ENCODE data around the gene SAE1.

The SAE1 gene

DNA sequence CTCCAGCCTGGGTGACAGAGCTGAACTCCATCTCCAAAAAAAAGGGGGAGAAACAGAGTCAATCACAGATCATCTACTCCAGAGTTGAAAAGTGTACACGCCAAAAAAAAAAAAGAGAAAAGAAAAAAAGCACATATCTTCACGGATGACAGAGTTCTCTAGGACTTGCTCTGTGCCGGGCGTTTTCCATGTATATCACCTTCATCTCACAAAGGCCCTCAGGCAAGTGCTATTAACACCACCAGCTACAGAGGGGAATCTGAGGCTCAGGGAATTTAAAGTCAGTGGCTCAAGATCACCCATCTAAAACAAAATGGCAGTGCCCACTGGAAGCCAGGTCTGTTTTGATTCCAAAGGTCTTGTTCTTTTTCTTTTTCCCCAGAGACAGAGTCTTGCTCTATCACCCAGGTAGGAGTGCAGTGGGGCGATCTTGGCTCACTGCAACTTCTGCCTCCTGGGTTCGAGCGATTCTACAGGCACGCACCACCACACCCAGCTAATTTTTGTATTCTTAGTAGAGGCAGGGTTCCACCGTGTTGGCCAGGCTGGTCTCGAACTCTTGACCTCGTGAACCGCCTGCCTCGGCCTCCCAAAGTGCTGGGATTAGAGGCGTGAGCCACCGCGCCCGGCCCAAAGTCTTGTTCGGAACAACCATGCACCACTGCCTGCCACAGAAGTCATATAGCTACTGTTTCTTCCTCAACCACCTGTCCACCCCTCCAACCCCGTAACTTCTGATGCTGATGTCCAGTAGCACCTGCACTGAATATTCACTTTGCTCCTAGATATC is 42.2 kb downstream of the SAE1 start:
- no peak for DNase-seq

DNA sequence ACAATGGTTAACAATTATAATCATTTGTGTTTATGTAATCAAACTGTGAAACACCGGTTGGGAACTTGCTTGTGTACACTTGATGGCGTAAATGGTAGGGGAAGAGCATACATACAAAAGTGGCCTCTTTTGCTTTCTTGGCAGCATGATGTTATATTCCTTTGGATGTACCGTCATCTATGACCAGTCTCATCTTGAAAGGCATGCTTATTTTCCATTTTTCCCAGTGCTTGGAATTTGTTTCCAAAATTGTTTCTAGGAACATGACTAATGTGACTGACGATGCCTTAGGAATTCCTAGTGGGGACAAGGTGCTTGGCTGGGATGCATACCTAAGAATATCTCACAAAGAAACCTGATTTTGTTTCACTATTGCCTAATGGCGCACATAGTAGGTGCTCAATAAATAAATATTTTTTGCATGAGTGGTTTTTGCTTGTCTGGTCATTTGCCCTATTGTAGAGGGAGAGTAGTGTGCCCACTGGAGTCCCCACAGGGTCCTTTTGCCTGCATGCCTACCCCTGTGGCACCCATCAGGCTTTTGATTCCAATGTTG is 45.5 kb downstream of the SAE1 start:
- no peak for DNase-seq

DNA sequence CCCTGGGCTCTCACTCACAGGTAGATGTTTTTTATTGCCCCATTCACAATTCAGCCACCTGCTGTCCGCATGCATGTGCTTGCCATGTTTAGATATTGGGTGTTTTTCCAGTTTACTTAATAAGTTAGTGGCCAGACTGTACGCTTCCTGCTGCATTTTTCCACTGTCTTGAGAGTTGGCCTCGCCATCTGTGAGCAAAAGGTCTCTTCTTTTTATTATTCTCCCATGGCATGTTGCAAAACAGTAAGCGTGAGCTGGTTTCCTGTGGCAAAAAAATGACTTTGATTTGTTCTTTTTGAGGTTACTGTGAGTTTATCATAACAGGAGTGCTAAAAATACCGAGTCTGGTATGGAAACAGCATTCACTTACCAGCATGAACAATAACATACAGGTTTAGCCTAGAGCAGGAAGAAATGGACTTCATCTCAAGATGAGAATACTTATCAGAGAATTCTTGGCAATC is 46.0 kb downstream of the SAE1 start:
- peak; percentile 36 for DNase-seq

DNA sequence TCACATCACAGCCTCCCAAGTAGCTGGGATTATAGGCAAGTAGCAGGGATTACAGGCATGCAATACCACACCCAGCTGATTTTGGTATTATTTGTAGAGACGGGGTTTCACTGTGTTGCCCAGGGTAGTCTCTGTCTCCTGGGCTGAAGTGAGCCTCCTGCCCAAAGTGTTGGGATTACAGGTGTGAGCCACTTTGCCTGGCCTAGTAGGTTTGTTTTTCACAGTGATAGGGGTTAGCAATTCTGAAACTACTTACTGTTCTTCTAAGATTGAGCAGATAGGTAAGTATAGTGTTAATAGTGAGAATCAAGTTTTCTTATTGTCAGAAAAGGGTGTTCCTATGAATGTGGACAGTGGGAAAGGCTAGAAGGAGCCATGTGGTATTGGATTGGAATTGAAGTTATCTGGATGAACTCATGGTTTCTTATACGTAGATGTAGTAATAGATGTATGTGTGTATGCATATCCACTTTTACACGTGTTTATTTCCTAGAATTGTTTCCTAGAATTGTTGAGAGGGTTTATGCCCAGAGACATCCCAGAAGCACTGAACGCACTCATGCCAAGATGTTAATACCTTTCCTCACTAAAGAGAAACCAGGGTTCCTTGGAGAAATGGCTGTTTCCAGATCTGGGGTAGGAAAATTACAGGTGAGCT is 49.1 kb downstream of the SAE1 start:
- DNase-seq: no peak

DNA sequence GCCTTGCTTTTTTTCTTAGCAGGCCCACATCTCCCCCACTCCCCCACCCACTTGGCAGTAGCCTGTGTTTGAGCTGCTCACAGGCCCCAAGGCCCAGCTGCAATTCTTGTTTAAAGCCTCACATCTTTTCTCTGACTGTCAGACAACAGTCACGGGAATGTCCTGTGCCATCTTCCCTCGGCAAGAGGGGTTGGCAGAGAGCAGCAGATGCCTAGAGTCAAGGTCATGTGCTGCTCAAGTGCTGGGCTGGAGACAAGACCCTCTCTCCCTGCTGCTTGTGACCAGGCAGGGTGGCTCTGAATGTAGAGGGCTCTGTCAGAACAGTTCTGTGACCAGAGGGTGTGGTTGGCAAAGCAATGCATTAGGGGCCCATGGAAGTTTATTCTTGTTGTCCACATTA is 53.0 kb downstream of the SAE1 start:
- DNase-seq: no peak

DNA sequence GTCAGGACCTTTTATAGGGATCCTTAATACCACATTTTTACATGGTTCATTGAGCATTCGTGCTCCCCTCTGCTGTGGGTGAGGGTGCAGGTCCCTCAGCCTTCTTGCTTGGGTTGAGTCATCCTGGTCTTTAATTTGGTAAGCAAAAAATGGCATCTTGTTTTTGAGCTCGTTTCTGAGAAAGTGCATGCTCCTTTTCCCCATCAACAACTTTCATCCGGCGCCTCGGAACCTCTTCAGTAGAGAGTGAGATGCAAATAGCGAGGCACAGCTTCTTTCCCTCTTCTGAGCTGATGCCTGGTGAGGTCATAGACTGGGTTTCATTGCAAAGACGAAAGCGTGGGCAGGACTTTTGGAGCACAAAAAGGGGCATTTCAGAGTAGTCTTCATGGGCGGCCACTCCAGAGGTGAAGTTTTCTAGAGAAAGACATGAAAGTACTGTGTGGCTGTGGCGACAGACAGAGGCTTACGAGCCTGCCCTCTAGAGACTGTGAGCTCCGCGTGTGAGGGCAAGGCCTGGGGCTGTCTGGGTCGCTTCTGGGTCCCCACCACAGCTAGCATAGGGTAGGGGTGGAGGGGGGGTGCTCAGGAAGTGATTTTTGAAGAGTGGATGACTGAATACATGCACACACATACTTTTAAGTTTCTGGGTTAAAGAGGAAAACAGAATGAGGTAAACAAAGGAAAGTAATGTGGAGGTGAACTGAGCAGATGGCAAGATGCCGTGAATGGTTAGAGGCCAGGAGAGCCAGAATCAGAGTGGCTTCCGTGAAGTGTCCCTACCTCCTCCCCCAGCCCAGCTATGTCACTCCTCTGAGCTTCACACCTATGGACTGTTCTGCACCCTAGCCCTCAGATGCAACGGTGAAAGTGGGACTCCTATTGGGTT is 56.1 kb downstream of the SAE1 start:
- no peak for DNase-seq

DNA sequence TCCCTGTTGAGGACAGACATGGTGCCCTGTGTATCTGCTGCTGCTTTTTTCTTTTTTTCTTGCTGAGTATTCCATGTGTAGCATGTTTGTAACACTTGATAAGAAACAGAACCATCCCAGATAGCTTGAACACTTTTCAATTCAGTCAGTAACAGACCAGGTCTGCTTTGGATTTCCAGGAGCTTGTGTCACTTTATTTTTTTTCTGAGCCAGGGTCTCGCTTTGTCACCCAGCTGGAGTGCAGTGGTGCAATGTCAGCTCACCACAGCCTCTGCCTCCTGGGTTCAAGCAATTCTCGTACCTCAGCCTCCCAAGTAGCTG is 56.7 kb downstream of the SAE1 start:
- no peak for DNase-seq

DNA sequence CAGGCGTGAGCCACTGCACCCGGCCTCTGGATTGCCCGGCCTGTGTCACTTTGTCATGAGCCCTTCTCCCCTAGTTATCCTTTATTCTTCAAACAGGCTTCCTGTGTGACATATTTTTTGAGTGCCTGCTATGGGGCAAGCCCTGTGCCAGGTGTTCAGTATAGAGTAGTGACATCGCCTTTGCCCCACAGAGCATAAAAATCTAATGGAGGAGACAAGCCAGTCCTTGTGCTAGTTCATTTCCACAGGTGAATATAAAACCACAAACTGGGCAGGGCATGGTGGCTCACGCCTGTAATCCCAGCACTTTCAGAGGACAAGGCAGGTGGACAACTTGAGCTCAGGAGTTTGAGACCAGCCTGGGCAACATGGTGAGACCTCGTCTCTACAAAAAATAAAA is 57.2 kb downstream of the SAE1 start:
- no peak for DNase-seq

DNA sequence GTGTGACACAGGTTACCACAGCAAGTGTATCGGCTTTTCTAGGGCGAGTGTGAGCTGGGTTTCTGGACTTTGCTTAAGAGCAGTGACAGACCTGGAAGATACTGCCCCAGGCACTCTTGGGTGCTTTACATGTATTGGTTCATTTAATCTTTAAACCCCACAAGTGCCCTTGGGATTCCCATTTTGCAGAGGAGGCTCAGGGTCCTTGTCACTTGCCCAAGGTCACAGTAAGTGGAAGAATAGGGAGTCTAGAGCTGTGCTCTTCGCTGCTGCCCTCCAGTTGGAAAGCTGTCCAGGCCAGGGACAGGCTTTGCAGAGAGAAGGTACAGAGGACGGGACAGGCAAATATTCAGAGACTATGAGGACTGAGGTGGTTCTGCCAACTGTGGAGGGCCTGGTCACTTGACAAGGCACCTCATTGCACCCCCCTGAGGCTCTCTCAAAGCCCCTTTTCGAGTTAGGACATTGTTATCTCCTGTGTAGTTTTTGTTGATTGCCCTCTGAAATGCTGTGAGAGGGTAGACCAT is 57.9 kb downstream of the SAE1 start:
- no peak for DNase-seq

DNA sequence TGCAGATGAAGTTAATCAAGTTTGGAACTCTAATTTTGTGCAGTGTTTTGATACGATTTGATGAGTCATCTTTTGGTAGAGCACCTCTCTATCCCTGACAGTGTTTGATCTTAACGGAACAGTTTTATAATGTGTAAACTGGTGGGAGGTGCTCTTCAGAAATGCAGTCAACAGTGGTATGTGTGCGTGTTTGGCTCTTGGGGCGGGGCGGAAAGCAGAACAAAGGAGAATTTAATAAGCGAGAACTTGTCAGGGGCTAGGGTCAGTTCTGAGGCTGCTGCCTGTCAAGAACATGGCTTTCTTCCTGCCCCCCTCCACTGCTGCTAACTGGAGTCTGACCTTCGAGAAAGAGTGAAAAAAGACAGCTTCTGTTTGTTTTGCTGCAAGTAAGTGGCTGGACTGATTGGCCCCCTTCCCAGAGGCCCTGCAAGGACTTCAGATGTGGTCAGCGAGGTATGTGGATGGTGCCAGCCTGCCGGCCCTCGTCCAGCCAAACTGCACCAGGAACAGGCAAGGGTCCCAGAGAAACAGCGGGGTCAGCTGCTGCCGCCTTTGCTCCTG is 59.6 kb downstream of the SAE1 start:
- DNase-seq: no peak

DNA sequence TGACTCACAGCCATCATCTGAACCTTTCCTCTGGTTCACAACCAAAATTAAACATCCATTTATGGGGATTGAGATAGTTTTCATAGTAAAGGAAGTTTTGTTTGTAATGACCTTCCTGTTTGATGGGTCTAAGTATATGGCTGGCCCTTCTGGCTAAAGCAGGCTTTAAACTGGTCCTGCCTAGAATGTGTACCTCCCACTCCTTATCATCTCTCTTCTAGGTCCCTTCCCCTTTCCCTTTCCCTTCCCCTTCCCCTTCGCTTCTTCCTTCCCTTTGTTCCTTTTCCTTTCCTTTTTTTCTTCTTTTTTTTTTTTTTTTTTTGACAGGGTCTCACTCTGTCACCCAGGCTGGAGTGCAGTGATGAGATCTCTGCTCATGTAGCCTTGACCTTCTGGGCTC is 64.8 kb downstream of the SAE1 start:
- DNase-seq: no peak

DNA sequence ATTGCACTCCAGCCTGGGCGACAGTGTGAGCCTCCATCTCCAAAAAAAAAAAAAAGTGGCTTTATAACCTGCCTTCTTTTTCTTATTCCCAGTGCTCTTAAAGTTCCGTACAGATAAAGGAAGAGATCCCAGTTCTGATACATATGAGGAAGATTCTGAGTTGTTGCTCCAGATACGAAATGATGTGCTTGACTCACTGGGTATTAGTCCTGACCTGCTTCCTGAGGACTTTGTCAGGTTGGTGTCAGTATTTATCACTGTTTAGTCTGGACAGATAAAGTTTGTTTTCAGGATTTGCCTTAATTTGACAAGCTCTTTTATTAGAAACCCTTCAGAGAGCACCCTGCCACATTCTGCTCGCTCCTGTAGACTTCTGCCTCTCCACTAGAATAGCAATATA is 66.5 kb downstream of the SAE1 start:
- DNase-seq: no peak

DNA sequence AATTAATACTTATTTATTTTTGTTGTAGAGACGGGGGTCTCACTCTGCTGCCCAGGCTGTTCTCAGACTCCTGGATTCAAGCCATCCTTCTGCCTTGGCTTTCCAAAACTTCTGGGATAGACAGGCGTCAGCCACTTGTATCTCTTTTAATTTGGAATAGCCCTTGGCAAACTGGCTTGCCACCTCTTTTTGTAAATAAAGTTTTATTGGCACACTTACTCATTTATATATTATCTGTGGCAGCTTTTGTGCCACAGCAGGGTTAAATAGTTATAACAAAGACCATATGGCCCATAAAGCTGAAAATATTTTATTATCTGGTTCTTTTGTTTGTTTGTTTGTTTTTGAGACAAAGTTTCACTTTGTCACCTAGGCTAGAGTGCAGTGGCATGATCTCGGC is 69.9 kb downstream of the SAE1 start:
- DNase-seq: no peak

DNA sequence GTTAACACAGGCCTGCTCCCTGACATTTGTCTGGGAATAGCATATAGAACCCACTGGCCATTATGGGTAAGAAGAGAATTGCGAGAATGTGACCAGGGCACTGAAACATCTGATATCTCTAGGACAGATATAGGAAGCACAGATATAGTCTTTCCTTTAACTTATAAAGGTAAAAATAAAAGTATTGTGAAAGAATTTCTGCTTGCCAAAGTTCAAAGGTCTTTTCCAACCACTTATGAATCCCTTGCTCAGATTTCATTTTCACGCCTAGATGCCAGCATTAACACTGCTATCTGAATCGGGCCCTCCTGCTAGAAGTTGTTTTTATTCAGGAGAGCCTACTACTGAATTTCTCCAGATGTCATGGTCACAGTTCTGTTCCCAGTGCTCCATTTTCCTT is 72.6 kb downstream of the SAE1 start:
- DNase-seq: no peak

DNA sequence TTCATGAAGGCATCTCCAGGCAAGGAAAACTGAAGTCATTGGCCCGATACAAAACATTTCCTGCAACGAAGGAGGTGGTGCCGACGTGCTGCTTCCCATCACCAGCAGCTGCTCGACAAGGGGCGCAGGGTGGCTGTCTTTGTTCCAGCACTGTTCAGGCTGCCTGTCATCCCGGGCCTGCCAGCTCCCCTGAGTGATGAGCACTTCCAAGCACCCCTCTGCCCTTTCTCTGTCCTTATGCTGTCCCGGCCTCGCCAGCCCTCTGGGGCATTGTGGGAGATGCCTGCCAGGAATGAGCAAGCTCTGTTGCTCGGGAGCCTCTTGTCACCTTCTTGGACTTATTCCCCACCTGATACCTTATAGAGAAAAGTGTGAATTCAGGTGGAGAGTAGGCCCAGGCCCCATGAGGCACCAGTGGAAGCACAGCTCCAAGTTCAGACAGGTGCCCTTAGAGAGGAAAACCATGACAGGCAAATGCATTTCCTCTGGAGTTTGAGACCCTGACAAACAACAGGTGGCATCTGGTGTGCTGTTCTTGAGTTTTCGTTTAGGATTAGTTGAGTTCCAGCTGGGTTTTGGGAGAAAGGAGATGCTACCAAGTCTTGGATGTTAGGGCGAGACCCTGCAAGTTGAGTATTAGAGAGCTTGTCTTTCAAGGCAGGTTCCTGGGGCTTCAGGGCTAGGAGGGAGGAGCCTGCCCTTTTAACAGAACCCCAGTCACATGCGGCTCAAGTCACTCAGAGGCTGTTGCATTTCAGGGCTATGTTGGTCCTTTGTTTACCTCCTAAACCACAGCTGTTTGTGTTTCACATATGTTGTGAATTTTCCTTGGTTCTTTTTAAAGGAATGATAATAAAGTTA is 78.9 kb downstream of the SAE1 start:
- DNase-seq: no peak

DNA sequence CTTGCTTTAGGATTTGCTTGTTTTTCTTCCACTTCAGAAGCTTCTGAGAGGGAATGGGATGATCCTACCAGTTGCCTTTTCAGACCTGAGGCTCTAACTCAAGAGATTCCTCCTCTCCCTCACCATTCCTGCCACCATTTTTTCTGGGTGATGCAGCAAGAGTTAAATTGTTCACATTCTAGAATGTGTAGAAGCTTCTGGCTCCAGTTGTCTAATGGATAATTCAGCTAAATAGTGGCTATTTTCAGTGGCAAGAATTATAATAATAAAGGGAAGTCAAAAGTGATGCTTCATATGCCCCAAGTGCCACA is 79.5 kb downstream of the SAE1 start:
- DNase-seq: no peak

DNA sequence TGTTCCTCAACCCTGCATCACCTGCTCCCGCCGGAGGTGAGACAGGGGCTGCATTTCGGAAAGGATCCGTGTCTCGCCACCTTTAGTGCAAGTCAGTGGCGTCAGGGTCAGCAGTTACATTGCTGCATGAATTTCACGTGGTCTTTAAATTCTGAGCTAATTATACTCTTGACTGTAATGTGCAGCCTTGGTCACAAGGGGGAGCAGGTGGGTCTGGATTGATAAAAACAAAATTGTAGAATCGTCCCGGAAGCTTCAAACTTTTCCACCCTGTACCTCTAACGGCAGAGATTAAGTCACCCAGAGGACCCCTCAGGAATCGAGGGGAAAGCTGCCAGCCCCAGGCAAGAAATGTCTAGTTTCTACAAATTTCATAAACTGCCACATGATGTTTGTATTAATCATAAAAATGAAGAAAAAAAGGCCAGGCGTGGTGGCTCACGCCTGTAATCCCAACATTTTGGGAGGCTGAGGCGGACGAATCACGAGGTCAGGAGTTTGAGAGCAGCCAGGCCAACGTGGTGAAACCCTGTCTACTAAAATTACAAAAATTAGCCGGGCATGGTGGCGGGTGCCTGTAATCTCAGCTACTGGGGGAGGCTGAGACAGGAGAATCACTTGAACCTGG is 80.2 kb downstream of the SAE1 start:
- DNase-seq: peak; percentile 63

DNA sequence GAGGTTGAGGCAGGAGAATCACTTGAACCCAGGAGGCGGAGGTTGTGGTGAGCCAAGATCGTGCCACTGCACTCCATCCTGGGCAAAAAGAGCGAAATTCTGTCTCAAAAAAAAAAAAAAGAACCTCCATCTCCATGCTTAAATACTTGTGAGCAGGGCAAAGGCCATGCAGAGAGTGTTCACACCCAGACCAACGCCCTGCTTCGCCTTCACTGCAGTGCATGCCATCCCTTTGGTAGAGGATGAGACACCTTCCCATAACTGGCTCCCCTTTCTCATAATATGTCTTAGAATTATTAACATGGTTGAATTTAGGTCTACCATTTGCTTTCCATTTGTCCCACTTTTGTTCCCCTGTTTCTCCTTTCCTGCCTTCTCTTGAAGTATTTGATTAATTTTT is 84.9 kb downstream of the SAE1 start:
- no peak for DNase-seq

DNA sequence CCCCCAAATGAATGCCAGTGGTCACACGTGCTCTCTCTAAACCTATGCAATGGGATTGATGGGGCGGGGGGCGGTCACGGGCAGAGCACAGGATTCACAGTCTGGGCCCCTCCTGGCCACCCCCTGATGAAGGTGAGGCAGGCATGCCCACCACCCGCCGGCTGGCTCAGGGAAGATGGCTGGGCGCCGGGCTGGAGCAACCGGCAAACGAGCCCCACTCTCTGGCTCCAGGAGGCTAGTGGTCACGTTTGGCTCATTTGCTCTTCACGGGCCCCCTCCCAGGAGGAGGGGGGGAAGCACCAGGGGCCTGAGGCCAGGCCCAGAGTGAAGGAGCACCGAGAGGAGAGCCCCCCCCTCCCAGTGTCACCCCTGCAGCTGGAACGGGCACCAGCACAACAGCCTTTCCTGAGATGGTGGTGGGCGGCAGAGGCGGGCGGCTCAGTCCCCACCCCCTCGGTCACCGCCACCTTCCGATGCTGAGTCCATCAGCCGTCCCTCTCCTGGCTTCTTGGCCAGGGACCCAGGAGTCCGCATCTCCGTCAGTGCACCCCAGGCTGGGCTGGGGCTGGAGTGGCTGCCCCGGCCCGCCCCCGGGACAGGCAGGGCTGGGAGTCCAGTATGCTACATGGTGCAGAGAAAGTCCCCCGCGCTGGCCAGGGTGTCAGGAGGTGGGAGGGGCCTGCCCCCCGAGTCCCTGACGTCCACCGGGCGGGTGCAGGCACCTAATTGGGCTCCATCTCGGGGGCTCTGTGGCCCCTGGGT is 90.6 kb downstream of the SAE1 start:
- no peak for DNase-seq

DNA sequence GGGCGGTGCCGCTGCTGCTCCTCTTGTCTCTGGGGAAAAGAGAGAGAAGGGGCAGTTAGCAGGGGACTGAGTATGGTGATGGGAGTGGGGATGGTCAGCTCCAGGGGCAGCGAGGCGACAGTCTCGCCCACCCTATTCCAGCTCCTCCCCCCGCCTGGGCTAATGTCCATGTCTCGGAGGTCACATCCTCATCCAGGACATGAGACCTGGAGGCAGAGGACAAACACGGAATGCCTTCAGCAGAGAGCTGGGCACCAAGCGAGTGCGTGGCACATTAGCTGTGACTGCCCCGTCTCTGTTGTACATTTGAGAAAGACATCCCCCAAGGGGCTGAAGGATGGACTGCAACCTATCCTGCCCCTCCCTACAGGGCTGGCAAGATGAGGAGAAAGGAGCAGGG is 91.3 kb downstream of the SAE1 start:
- no peak for DNase-seq

All from GF-D8 (cell line).